CD4-positive, alpha-beta T cell treated with Interleukin-6 for 4 hours (primary cell): Measurements from ENCODE around the gene FSTL4.
"Not testable (repeated sequence)": the region's sequence is repeated elsewhere in the genome, so short reads cannot be mapped to it uniquely, and the experiment has no call there.

Experiments used
- DNase-seq: peaks from one replicate; pipeline ENCODE4 v3.0.0-alpha.2; 2020; ENCODE audit warnings: mixed read lengths

Gene FSTL4

DNA sequence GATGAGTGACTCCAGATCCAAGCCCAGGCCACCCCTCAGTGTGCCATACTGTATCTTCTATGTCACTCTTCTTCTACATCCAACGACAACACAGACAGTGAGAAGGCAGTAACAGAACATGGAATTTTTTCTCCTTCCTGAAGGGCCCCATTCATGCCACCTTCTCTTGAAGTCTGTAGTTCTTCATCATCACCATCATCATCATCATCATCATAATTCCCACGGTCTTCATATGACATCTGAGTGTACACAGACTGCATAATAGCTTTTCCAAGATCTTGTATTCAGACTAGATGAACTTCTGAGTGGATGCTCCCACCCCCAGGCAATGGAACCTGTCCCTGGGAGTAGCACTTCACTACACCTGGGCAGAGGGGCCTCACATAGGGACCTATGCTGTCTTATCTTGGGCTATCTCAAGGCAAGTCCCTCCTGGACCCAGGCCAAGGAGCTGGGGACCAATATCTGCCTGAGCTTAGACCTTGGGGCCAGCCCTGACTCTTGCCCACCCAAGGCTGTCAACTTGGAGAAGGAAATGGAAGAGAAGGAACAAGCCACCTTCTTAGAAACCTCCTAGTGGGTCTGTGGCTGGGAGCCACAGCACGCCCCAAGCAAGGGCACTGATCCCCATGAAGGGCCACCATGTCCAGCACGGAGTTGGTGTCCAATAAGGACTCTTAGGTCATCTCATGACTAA is 159.1 kb downstream of the FSTL4 start:
- no peak for DNase-seq

DNA sequence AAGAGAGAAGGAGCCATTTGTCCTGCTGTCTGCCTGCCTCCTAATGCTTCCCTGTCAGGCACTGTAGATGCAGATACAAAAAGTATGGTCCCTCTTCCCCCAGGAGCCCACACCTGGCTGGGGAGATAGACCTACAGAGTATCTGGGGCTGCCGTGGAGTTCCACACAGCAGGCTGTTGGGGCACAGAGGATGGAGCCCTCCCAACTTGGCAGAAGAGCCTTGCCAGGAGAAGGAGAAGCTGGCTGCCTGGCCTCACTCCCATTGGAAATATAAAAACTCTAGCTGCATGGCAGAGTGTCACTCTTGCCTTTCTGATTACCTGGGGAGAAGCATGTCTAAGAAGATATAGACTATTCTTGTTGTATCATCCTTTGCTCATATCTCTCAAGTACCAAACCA is 160.4 kb downstream of the FSTL4 start:
- DNase-seq: no peak

DNA sequence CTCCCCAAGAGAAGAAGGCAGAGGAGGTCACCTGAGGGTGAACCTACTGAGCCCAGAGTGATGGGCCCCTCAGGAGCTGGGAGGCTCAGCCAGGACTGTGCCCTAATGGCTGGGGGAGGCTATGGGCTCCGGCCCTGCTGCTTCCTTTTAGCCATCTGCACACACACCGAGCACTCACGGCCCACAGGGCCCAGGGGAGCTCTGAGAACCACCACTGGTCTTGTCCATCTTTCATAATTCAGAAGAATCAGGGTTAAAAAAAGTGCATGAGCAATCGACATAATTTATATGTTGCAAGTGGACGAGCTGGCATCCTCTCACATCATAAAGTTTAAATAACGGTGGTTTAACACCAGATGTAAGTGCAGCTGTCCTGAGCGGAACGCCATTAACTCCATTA is 162.1 kb downstream of the FSTL4 start:
- DNase-seq: no peak

DNA sequence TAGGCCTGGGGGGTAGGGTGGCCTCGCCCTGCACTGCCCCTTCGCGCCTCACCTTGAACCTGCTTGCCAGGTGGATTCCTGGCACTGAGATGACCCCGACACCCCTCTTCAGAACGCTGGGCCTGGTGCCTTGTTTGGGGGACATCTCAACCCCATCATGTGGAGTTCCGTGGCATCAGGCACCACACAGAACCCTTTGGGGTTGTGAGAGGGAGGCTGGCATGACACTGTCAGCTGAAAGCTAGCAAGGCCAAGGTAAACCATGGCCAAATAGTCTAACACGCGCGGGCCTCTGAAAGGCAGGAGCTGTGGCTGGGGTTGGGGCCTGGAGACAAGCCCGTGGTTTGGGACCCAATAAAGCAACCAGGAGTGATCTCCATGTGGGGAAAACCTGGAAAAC is 163.2 kb downstream of the FSTL4 start:
- DNase-seq: no peak

DNA sequence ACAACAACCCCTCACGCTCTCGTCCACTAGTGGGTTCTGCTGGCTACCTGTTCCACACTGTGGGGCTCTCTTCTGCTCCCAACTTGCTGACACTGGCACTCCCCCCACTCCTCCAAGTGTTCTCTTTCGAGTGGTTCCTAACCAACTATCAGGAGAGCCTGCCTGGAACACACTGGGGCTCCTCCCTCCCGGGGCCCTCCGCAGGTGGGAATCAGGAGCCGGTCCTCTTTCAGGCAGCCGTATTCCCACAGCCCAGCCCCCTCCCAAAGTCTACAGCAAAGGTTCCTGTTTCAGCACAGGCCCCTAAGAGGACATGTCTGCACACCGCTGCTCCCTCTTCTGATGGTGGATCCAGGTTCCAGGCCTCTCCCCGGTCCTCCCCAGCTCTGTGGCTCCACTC is 165.9 kb downstream of the FSTL4 start:
- DNase-seq: no peak

GRCh38 chr5:133445744-133446143 is 166.6 kb downstream of the FSTL4 start:
- DNase-seq: no peak

DNA sequence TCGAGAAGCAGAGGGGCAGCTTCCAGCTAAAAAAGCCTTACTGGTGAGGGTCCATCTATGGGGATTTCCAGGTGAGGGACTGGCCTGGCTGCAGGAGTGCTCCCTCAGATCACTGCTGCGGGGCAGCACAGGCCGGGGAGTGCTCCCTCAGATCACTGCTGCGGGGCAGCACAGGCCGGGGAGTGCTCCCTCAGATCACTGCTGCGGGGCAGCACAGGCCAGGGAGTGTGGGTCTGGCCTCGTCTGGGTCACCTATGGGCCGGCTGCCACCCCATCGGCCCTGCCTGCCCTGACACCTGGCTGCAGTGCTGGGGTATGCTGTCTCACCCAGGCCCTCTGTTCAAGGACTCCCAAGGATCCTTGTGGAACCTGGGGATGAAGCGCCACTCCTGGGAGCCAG is 167.1 kb downstream of the FSTL4 start:
- DNase-seq: not testable (repeated sequence)

DNA sequence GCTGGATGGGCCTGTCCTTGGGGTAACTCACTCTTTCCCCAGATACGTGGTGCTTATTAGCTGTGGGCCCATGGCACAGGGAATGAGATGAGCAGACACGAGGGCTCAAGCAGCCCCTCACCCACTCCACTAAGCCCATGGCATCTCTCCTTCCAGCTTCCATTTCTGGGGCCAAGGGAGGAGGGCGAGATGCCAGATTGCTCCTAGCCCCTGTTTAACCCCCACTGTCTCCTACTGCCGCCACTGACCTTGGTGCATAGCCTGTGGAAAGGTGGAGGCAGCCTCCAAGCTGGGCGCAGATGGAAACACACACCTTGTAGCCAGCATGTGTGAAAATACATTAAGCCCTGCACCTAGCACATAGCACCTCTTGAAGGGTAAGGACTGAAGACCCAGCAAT is 167.6 kb downstream of the FSTL4 start:
- DNase-seq: no peak

DNA sequence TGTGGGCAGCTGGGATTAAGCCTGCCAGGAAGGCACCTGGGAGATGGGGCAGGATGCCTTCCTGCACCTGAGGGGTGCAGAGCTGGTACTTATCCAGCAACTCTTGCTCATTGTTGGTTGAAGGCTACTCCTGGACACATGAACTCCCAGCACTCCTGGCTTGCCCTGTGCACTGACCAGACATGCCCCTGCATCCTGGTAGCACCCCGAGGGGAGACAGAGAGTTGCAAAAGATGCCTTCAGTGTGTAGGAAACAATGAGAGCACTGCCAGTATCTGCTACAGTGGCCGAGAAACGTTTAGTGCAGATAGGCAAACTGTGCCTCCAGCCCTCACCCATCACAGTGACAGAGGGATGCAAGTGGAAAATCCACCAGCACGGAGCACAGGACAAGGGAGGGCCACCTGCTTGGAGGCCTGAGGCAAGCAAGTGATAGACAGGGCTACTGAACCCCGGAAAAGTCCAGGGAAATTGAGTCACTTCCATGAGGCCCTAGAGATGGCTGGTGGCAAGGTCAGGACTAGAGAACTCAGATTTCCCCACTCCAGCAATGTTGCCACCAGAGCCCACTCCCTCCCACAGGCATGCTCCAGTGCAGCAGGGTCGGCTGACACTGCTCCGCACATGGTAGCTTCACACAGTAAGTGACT is 171.1 kb downstream of the FSTL4 start:
- DNase-seq: no peak

GRCh38 chr5:133440467-133441115 is 171.8 kb downstream of the FSTL4 start:
- no peak for DNase-seq

- no peak for DNase-seq
Measured at GRCh38 chr5:133439859-133440258, 172.5 kb downstream of the FSTL4 start.

DNA sequence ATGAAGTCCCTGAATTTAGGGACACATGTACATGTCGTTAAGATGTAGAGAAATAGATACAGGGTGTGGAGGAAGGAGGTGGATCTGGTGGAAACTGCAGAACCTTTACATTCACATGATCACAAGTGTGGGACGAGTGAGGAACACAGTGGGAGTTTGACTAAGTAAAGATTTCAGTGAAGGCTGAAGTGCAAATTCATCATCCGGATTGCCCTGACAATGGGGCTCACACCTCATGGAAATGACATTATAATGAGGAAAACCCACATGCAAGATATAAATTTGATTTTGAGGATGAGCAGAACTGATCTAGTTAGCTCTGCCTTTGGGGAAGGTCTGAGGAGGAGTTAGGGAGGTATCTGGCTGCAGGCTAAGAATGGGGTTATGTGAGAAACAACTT is 173.9 kb downstream of the FSTL4 start:
- DNase-seq: no peak

DNA sequence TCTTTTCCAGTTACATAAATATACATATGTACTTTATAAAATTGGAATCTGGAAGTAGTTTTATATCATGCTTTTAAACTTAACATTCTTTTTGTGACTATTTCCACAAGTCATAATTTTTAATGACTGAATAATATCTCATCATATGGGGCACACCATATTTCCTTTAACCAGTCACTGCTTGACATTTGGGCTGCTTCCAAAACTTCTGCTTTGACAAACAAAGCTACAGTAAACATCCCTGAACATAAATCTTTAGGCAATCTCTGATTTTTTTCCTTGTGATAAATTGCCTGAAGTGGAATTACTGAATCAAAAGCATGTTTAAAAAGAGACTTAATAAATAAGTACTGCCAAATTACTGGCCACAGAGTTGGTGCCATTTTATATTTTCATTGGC is 178.0 kb downstream of the FSTL4 start:
- DNase-seq: no peak

DNA sequence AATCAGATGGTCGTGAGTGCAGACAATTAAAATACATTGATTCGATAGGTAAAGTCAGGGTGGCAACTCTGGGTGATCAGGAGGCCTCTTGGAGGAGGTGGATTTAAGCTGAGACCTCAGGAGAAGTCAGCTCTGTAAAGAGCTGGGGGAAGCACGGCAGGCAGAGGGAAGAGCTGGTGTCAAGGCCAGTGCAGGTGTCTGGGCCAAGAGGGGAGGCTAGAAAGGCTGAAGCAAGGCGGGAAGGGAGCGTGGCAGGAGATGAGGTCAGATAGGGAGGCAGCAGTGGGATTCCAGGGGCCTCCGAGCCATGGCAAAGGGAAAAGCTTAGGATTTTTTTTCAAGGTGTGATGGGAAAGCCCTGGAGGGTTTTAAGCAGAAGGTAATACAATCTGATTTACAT is 178.7 kb downstream of the FSTL4 start:
- no peak for DNase-seq

- no peak for DNase-seq
Measured at GRCh38 chr5:133432956-133433532, 179.3 kb downstream of the FSTL4 start.

DNA sequence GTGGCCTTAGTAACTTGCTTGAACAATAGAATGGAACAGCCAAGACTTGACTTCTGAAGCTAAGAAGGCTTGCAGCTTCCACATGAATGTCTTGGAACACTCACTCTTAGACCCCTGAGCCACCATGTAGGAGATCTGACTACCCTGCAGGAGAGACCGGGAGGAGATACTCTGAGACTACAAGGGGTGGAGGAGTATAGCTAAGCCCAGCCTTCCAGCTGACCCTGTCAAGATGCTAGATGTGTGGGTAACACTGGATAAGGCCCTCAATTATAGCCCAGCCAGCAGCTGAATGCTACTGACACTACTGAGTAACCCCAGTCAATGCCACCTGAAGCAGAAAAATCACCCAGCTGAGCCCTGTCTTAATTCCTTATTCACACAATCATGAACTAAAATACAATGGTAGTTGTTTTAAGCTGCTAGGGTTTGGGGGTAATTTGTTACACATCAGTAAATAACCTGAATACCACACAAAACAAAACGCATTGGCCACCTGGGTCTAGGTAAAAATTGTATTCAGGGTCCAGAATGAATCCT is 180.9 kb downstream of the FSTL4 start:
- no peak for DNase-seq

- no peak for DNase-seq
Measured at GRCh38 chr5:133430095-133430494, 182.2 kb downstream of the FSTL4 start.

DNA sequence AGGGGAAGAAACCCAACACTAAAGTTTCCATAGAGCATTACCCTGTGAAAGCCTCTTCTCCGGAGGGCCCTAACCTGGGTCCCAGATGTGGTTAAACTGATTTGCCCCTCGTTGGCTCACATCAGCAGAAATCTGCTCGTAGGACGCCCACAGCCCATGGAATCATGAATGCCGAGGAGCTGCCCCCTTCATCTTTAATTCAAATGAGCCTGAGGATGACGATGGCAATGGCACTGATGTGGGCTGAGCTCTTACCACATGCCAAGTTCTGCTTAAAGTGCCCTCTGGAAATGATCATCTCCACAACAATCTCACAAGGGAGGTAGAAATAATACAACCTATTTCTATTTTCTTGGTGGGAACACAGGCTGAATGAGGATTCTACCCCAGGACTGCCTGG is 183.3 kb downstream of the FSTL4 start:
- no peak for DNase-seq

DNA sequence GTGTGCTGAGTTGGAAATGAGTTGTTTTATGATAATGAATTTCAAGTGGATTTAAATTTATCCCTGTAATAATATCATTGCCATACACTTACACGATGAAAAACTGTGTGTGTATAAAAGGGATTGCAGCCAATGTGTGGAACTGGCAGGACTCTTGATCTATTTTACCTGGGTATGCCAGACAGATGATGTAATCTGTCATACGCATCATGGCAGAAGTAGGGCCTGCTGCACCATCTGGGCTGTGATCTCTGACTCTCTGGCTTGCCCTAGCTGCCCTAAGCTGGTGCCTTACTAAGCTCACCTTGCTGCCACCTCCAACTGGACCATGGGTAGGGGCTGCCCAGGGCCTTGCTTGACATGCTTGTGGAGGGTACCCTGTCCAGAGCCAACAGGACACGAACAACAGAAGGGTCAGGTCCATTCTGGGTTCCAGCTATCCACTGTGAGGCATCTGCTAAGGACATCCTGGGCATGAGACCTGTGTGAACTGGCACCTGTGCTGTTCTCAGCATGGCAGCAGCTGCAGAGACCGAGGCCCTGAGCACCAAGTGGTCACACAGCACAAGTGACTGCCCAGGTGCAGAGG is 184.2 kb downstream of the FSTL4 start:
- DNase-seq: no peak

DNA sequence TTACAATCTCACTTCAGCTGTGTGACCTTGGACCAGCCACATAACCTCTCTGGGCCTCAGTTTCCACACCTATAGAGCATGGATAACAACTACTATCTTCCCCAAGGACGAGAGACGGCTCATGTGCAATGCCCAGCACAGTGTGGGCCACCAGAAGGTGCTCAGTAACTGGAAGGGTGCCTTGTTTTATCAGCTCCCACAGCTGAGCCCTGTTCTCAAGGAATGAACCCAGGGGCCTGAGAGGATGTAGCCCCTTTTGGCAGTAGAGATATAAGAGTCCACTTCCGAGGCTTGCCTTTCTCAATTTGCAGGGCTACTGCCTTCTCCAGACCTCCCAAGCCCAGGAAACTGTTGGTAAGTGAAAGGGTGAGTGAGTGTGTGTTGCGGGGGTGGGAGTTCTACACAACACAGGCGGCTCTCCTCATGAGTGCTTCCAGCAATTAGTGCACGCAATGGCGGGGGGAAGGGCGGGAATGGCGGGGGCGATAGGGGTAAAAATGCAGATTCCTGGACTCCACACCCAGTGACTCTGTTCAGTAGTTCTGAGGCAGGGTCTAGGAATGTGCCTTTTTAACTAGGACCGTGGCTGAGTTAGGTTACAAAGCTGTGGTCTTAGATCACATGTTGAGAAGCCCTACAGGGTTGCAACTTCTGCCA is 185.1 kb downstream of the FSTL4 start:
- DNase-seq: no peak

DNA sequence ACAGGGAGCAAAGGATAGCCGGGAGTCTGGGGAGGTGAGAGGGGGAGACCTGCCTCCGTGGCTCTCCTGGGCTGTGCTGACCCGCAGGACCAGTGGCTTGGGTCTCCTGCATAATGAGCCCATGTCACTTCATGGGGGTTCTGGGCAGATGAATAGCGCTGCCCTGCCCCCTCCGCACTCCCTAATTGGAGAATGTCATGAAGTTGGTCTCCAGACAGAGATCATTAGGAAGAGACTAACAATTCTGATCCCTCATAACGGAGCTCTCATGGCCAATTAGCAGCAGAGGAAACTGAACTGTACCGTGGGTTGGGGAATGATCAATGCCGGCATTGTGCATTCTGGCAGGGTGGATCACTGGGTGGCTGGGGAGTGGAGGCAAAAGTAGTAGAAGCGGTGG is 186.1 kb downstream of the FSTL4 start:
- DNase-seq: no peak

- DNase-seq: no peak
Measured at GRCh38 chr5:133425764-133426163, 186.6 kb downstream of the FSTL4 start.

GRCh38 chr5:133425222-133425621 is 187.1 kb downstream of the FSTL4 start:
- DNase-seq: no peak
